Body of pancreas (tissue), 4 donors: ENCODE results near the gene AEN.

Experiments
- POLR2A ChIP-seq, 3 donors: fragments of 450-650 bp; IDR thresholded peaks; one replicate each; pipeline ENCODE4 v1.6.1; 2016; ENCODE audit warnings: antibody characterized with exemption in 3 of 3, mild to moderate bottlenecking in 2 of 3
- TF ChIP-seq, protein P1 (sequence below), 7 experiments: fragments of 450-650 bp in 4 of 7; fragments of 200-600 bp in 3 of 7; sonication (generic) in 3 of 7; IDR thresholded peaks; one replicate each; pipeline ENCODE4 v1.5.1; 2016 to 2019; ENCODE audit warnings: antibody characterized with exemption in 7 of 7

DNA sequence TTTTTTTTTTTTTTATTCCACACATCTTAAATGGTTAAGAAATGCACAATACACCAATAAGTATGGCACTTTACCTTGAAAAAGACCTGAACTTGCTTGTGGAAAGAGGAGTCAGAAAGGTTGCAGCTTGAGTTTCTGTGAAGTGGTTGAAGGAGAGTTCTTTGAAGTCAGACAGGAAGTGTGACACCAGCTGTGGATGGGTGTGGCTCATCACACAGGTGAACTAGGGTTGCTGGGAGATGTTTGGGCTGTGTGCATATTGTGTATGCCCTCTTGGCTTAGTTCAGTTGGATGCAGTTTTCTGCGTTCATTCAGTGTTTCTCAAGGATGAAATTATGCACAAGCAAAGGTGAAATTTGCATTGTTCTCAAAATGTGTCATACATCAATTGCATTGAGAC, 6.3 kb downstream of the AEN start:
- TF ChIP-seq, protein P1, sequence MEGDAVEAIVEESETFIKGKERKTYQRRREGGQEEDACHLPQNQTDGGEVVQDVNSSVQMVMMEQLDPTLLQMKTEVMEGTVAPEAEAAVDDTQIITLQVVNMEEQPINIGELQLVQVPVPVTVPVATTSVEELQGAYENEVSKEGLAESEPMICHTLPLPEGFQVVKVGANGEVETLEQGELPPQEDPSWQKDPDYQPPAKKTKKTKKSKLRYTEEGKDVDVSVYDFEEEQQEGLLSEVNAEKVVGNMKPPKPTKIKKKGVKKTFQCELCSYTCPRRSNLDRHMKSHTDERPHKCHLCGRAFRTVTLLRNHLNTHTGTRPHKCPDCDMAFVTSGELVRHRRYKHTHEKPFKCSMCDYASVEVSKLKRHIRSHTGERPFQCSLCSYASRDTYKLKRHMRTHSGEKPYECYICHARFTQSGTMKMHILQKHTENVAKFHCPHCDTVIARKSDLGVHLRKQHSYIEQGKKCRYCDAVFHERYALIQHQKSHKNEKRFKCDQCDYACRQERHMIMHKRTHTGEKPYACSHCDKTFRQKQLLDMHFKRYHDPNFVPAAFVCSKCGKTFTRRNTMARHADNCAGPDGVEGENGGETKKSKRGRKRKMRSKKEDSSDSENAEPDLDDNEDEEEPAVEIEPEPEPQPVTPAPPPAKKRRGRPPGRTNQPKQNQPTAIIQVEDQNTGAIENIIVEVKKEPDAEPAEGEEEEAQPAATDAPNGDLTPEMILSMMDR (IDR thresholded peaks at IDR 0.05), result no peak
- TF ChIP-seq POLR2A (IDR thresholded peaks at IDR 0.05), result no peak
